ENCODE data around the gene PDGFRB.

GRCh38 chr5:150125334-150125733, 30.3 kb downstream of the PDGFRB start:
- TF ChIP-seq CTCF (IDR thresholded peaks at IDR 0.05) (no peak), EP300 (IDR thresholded peaks at IDR 0.05; ENCODE audit: low read depth) (no peak)
